ENCODE results near the gene EDIL3. TPM values are rescaled to one million over a fixed set of nuclear protein-coding genes. Genes with fewer than 3 reads are reported as not detected.

Gene EDIL3
- total and polyA plus RNA-seq, 2 donors (not counting 1 experiment from before 2014, with no cell fraction given) = not detected

DNA sequence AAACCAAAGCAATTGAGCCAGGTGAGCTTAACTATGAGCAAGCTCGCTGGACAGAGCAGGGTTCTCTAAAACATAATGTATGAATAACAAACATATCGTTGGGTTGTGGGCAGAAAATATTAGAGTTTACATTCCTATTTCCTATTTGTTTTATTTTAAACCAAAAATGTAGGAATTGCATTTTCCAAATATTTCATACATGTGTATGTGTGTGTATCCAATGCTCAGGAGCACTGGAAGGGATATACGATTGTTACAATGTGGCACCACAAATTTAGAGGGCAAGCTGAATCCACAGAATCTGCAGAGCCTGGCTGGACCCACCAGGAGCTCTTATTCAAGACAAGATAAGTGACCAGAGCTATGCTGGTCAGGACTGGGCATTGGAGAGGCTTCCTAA lies 338.7 kb downstream of the EDIL3 start:
- H3K27ac ChIP-seq (ENCODE audit: low read length in 2 of 2) = no peak overlapping the region
- peaks cover 0 to 6% (median 0%) of the 10 kb centered on the region in 3 donors for H3K9me3 ChIP-seq (ENCODE audit: control extremely low read depth in 1 of 3, control insufficient read depth in 2 of 3, insufficient read depth in 1 of 3, low read length in 2 of 3)
- H2AFZ ChIP-seq (ENCODE audit: insufficient read depth, low read depth, low read length, poor library complexity, severe bottlenecking) = no peak overlapping the region
- no peaks in the 10 kb centered on the region for H3K27me3 ChIP-seq (replicated peaks in 1 of 4; ENCODE audit: control extremely low read depth in 1 of 4, control insufficient read depth in 3 of 4, insufficient read depth in 4 of 4, low read length in 3 of 4)
- H3K4me2 ChIP-seq (replicated peaks; ENCODE audit: low read depth, low read length, poor library complexity, severe bottlenecking) = no peak overlapping the region
- H3K79me2 ChIP-seq (ENCODE audit: control insufficient read depth, insufficient read depth, low read length) = no peaks in the 10 kb centered on the region
- DNase-seq (no peak), ATAC-seq (ENCODE audit: low read depth) (no peak)
- no peak overlapping the region for H3K9ac ChIP-seq (ENCODE audit: low read length)
- intact Hi-C loops (cut with micrococcal nuclease) = no loop called here
- WGBS (ENCODE audit: insufficient coverage) = 100% methylated on average over 1 of the region's 3 CpGs
- Mint-ChIP-seq H3K27me3 (no peaks in the 10 kb centered on the region), H3K9me3 (ENCODE audit: insufficient read depth) (no peaks in the 10 kb centered on the region), H3K4me3 (no peak overlapping the region), H3K4me1 (no peaks in the 10 kb centered on the region), H3K27ac (no peak overlapping the region)
- no peak for TF ChIP-seq EZH2 (IDR thresholded peaks at IDR 0.05; ENCODE audit: borderline replicate concordance, insufficient read depth, low read depth, low read length, poor library complexity, severe bottlenecking)
- TF ChIP-seq, protein P1, sequence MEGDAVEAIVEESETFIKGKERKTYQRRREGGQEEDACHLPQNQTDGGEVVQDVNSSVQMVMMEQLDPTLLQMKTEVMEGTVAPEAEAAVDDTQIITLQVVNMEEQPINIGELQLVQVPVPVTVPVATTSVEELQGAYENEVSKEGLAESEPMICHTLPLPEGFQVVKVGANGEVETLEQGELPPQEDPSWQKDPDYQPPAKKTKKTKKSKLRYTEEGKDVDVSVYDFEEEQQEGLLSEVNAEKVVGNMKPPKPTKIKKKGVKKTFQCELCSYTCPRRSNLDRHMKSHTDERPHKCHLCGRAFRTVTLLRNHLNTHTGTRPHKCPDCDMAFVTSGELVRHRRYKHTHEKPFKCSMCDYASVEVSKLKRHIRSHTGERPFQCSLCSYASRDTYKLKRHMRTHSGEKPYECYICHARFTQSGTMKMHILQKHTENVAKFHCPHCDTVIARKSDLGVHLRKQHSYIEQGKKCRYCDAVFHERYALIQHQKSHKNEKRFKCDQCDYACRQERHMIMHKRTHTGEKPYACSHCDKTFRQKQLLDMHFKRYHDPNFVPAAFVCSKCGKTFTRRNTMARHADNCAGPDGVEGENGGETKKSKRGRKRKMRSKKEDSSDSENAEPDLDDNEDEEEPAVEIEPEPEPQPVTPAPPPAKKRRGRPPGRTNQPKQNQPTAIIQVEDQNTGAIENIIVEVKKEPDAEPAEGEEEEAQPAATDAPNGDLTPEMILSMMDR (IDR thresholded peaks at IDR 0.05) = no peak
- no peaks in the 10 kb centered on the region for H4K20me1 ChIP-seq (ENCODE audit: control insufficient read depth, insufficient read depth, low read length, poor library complexity, severe bottlenecking)
- ChIA-PET CTCF (no interaction called here), POLR2A (no interaction called here)
- H3K36me3 ChIP-seq (replicated peaks in 1 of 2; ENCODE audit: control extremely low read depth in 1 of 2, control insufficient read depth in 1 of 2, extremely low read depth in 1 of 2, insufficient read depth in 2 of 2, low read length in 1 of 2) = no peaks in the 10 kb centered on the region
- H3K4me3 ChIP-seq (ENCODE audit: control extremely low read depth in 1 of 5, extremely low read depth in 1 of 5, insufficient read depth in 1 of 5, low read depth in 2 of 5, low read length in 4 of 5) = no peak overlapping the region
- no peaks in the 10 kb centered on the region for H3K4me1 ChIP-seq (ENCODE audit: control insufficient read depth in 2 of 2, insufficient read depth in 2 of 2, low read length in 2 of 2)

- Histone ChIP-seq H3K4me1 (ENCODE audit: control insufficient read depth in 2 of 2, insufficient read depth in 2 of 2, low read length in 2 of 2) (no peaks in the 10 kb centered on the region), H4K20me1 (ENCODE audit: control insufficient read depth, insufficient read depth, low read length, poor library complexity, severe bottlenecking) (no peaks in the 10 kb centered on the region), H3K4me3 (ENCODE audit: control extremely low read depth in 1 of 5, extremely low read depth in 1 of 5, insufficient read depth in 1 of 5, low read depth in 2 of 5, low read length in 4 of 5) (no peak overlapping the region), H3K36me3 (replicated peaks in 1 of 2; ENCODE audit: control extremely low read depth in 1 of 2, control insufficient read depth in 1 of 2, extremely low read depth in 1 of 2, insufficient read depth in 2 of 2, low read length in 1 of 2) (no peaks in the 10 kb centered on the region), H3K79me2 (ENCODE audit: control insufficient read depth, insufficient read depth, low read length) (no peaks in the 10 kb centered on the region), H3K9ac (ENCODE audit: low read length) (no peak overlapping the region), H3K9me3 (ENCODE audit: control extremely low read depth in 1 of 3, control insufficient read depth in 2 of 3, insufficient read depth in 1 of 3, low read length in 2 of 3) (no peaks in the 10 kb centered on the region), H2AFZ (ENCODE audit: insufficient read depth, low read depth, low read length, poor library complexity, severe bottlenecking) (no peak overlapping the region), H3K4me2 (replicated peaks; ENCODE audit: low read depth, low read length, poor library complexity, severe bottlenecking) (no peak overlapping the region), H3K27ac (ENCODE audit: low read length in 2 of 2) (no peak overlapping the region), H3K27me3 (replicated peaks in 1 of 4; ENCODE audit: control extremely low read depth in 1 of 4, control insufficient read depth in 3 of 4, insufficient read depth in 4 of 4, low read length in 3 of 4) (no peaks in the 10 kb centered on the region)
- ChIA-PET CTCF (no interaction called here), POLR2A (no interaction called here)
- H3K9me3 Mint-ChIP-seq (ENCODE audit: insufficient read depth) = no peaks in the 10 kb centered on the region
- WGBS (ENCODE audit: insufficient coverage) = 100% methylated on average over 1 of the region's 1 CpG
- H3K4me3 Mint-ChIP-seq = no peak overlapping the region
- no peak overlapping the region for H3K27ac Mint-ChIP-seq
- intact Hi-C loops (cut with micrococcal nuclease) = no loop called here
- DNase-seq (no peak), ATAC-seq (ENCODE audit: low read depth) (no peak)
- TF ChIP-seq, protein P1 (IDR thresholded peaks at IDR 0.05) = no peak
- no peak for TF ChIP-seq EZH2 (IDR thresholded peaks at IDR 0.05; ENCODE audit: borderline replicate concordance, insufficient read depth, low read depth, low read length, poor library complexity, severe bottlenecking)
- no peaks in the 10 kb centered on the region for H3K27me3 Mint-ChIP-seq
- no peaks in the 10 kb centered on the region for H3K4me1 Mint-ChIP-seq
Measured at GRCh38 chr5:84036842-84037241, 347.8 kb downstream of the EDIL3 start.

All from B cell (primary cell).